GM12873 (cell line): Measurements from ENCODE around the gene SEC24A.

Experiments used
- CTCF ChIP-seq: IDR thresholded peaks from 2 replicates; pipeline ENCODE4 v1.5.1; 2012; ENCODE audit warnings: low read depth, mild to moderate bottlenecking, moderate library complexity, low read length, control low read depth; ENCODE audit not compliant: insufficient read depth; ENCODE audit errors: missing control alignments

SEC24A gene

GRCh38 chr5:134659456-134659855 is 10.9 kb downstream of the SEC24A start:
- no peak for TF ChIP-seq CTCF

GRCh38 chr5:134659922-134660321 is 11.3 kb downstream of the SEC24A start:
- no peak for TF ChIP-seq CTCF

- TF ChIP-seq CTCF: no peak
Observed at GRCh38 chr5:134662971-134663370, 14.4 kb downstream of the SEC24A start.

- no peak for TF ChIP-seq CTCF
Observed at GRCh38 chr5:134664448-134664847, 15.9 kb downstream of the SEC24A start.

- TF ChIP-seq CTCF: no peak
Observed at GRCh38 chr5:134692722-134693121, 44.1 kb downstream of the SEC24A start.

- TF ChIP-seq CTCF: no peak
Observed at GRCh38 chr5:134708301-134708700, 59.7 kb downstream of the SEC24A start.

- no peak for TF ChIP-seq CTCF
Observed at GRCh38 chr5:134714120-134714519, 65.5 kb downstream of the SEC24A start.

- TF ChIP-seq CTCF: no peak
Observed at GRCh38 chr5:134714541-134714940, 66.0 kb downstream of the SEC24A start.
